HL-60 (cell line): ENCODE data around the gene RBM42.

Experiments
- DNase-seq, 2 experiments: peaks; one replicate each; pipeline ENCODE4 v3.0.0-alpha.2; 2010 to 2020; ENCODE audit warnings: low read depth in 1 of 2, low spot score in 1 of 2
- H3K27ac ChIP-seq: fragments of 250-450 bp; sonication (Bioruptor Pico); replicated peaks from 2 replicates; pipeline ENCODE4 v1.5.1; 2020; ENCODE audit warnings: mild to moderate bottlenecking, moderate library complexity
- H3K27me3 ChIP-seq: fragments of 250-450 bp; sonication (Bioruptor Pico); 2 replicates; pipeline ENCODE4 v1.5.1; 2021; ENCODE audit warnings: mild to moderate bottlenecking, moderate library complexity; ENCODE audit not compliant: insufficient read depth, poor library complexity, severe bottlenecking
- H3K4me3 ChIP-seq: replicated peaks from 2 replicates; pipeline ENCODE4 v1.5.1; 2011; ENCODE audit warnings: mild to moderate bottlenecking, control low read depth, low read length; ENCODE audit not compliant: insufficient read depth
- GABPA ChIP-seq: IDR thresholded peaks from 2 replicates; pipeline ENCODE4 v1.6.1; 2012; ENCODE audit warnings: low read depth
- POLR2AphosphoS5 ChIP-seq: IDR thresholded peaks from 2 replicates; pipeline ENCODE4 v1.6.1; 2012; ENCODE audit warnings: low read depth
- SPI1 ChIP-seq: IDR thresholded peaks from 2 replicates; pipeline ENCODE4 v1.6.1; 2012; ENCODE audit warnings: low read depth, mild to moderate bottlenecking, borderline replicate concordance
- TF ChIP-seq, protein P1 (sequence below): IDR thresholded peaks from 2 replicates; pipeline ENCODE4 v1.6.1; 2012; ENCODE audit warnings: low read depth; ENCODE audit not compliant: insufficient replicate concordance
- TF ChIP-seq, protein P2 (sequence below): IDR thresholded peaks from one replicate; pipeline ENCODE4 v1.5.1; 2011; ENCODE audit warnings: low read length, control low read depth, inconsistent platforms; ENCODE audit not compliant: insufficient read depth

Gene RBM42

DNA sequence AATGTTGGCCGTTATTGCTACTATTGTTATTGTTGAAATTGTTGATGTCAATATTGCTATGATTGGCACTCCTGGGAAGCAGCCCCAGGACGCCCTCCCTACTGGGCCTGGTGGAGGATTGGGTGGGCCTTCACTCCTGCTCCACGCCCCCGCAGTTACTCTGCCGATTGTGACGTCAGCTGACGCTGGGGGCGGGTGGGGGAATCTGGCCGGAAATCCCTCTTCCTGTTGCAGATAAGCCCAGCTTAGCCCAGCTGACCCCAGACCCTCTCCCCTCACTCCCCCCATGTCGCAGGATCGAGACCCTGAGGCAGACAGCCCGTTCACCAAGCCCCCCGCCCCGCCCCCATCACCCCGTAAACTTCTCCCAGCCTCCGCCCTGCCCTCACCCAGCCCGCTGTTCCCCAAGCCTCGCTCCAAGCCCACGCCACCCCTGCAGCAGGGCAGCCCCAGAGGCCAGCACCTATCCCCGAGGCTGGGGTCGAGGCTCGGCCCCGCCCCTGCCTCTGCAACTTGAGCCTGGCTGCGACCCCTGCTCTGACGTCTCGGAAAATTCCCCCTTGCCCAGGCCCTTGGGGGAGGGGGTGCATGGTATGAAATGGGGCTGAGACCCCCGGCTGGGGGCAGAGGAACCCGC, 12.8 kb downstream of the RBM42 start, which contains the start of gene ETV2:
TSS of gene ETV2 (plus strand) at position 231 of the 637 bp plus-strand sequence. CDS start 716 bp downstream, outside the sequence.
- Histone ChIP-seq H3K4me3 (no peak within 1 kb of the TSS), H3K27ac (no peak within 1 kb of the TSS), H3K27me3 (no peaks in the 10 kb centered on the region)
- TF ChIP-seq POLR2AphosphoS5 (no peak), GABPA (no peak), SPI1 (no peak)
- TF ChIP-seq, protein P1, sequence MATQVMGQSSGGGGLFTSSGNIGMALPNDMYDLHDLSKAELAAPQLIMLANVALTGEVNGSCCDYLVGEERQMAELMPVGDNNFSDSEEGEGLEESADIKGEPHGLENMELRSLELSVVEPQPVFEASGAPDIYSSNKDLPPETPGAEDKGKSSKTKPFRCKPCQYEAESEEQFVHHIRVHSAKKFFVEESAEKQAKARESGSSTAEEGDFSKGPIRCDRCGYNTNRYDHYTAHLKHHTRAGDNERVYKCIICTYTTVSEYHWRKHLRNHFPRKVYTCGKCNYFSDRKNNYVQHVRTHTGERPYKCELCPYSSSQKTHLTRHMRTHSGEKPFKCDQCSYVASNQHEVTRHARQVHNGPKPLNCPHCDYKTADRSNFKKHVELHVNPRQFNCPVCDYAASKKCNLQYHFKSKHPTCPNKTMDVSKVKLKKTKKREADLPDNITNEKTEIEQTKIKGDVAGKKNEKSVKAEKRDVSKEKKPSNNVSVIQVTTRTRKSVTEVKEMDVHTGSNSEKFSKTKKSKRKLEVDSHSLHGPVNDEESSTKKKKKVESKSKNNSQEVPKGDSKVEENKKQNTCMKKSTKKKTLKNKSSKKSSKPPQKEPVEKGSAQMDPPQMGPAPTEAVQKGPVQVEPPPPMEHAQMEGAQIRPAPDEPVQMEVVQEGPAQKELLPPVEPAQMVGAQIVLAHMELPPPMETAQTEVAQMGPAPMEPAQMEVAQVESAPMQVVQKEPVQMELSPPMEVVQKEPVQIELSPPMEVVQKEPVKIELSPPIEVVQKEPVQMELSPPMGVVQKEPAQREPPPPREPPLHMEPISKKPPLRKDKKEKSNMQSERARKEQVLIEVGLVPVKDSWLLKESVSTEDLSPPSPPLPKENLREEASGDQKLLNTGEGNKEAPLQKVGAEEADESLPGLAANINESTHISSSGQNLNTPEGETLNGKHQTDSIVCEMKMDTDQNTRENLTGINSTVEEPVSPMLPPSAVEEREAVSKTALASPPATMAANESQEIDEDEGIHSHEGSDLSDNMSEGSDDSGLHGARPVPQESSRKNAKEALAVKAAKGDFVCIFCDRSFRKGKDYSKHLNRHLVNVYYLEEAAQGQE, result no peak
- TF ChIP-seq, protein P2, sequence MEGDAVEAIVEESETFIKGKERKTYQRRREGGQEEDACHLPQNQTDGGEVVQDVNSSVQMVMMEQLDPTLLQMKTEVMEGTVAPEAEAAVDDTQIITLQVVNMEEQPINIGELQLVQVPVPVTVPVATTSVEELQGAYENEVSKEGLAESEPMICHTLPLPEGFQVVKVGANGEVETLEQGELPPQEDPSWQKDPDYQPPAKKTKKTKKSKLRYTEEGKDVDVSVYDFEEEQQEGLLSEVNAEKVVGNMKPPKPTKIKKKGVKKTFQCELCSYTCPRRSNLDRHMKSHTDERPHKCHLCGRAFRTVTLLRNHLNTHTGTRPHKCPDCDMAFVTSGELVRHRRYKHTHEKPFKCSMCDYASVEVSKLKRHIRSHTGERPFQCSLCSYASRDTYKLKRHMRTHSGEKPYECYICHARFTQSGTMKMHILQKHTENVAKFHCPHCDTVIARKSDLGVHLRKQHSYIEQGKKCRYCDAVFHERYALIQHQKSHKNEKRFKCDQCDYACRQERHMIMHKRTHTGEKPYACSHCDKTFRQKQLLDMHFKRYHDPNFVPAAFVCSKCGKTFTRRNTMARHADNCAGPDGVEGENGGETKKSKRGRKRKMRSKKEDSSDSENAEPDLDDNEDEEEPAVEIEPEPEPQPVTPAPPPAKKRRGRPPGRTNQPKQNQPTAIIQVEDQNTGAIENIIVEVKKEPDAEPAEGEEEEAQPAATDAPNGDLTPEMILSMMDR, result no peak
- DNase-seq, result no peak

DNA sequence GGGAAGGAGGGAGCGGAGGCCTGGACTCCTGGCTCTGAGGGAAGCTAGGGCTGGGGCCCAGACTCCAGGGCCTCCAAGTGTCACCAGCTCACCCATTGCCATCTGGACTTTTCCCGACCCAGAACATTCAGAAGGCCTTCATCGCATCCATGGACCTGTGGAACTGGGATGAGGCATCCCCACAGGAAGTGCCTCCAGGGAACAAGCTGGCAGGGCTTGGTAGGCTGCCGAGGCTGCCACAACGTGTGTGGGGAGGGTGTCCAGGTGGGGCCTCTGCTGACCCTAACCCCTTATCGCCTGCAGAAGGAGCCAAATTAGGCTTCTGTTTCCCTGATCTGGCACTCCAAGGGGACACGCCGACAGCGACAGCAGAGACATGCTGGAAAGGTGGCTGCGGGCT, 13.5 kb downstream of the RBM42 start:
- Histone ChIP-seq H3K27me3 (no peaks in the 10 kb centered on the region), H3K27ac (no peak overlapping the region), H3K4me3 (no peak overlapping the region)
- no peak for DNase-seq
- TF ChIP-seq, protein P1, result no peak
- no peak for TF ChIP-seq GABPA
- no peak for TF ChIP-seq POLR2AphosphoS5
- TF ChIP-seq, protein P2, result no peak
- TF ChIP-seq SPI1, result no peak

DNA sequence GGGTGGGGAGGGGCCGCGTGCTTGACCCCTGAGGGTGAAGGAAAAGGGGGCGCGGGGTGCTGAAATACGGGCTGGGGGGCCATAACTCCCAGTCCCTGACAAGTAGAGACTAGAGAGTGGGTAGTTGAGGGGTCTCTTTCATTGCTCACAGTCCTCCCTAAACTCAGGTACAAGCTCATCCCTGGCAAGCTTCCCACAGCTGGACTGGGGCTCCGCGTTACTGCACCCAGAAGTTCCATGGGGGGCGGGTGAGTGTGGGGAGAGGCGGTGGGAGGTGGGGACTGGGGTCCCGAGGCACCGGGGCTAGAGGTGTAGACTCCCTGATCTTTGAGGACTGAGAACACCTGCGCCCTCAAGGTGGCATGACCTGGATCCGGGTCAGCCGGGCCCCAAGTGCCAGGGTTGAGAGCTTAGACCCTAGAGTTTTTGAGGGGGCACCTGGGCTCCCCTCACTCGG, 14.0 kb downstream of the RBM42 start:
- DNase-seq, result no peak
- TF ChIP-seq SPI1 (no peak), POLR2AphosphoS5 (no peak), GABPA (no peak)
- TF ChIP-seq, protein P2, result no peak
- TF ChIP-seq, protein P1, result no peak
- Histone ChIP-seq H3K27me3 (no peaks in the 10 kb centered on the region), H3K4me3 (peak overlapping the region; percentile 58), H3K27ac (no peak overlapping the region)
